Activated CD4-positive, alpha-beta T cell treated with anti-CD3 and anti-CD28 coated beads for 24 hours (primary cell): ENCODE data around the gene KCNJ3.

Source experiments
- DNase-seq, 2 donors: peaks; one replicate each; pipeline ENCODE4 v3.0.0-alpha.2; 2020; ENCODE audit warnings: low read depth in 2 of 2

The KCNJ3 gene

DNA sequence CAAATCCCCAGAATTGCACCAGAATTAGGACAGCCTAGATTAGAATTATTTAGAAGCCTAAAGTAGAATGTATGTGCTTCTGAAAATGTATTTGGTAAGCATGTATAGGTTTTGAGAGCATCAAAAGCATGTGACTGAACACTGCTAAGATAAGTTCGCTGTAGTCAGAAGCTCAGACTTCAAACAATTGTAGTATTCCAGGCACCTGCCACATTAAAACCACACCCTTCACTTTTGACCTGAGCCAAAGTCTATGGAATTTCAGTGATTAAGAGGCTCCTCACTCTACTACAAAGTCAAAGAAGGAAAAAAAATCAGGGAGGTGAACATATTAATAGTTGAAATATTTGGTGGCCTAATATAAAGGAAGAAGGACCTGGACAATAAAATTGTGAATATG, 8.2 kb downstream of the KCNJ3 start:
- DNase-seq = no peak

DNA sequence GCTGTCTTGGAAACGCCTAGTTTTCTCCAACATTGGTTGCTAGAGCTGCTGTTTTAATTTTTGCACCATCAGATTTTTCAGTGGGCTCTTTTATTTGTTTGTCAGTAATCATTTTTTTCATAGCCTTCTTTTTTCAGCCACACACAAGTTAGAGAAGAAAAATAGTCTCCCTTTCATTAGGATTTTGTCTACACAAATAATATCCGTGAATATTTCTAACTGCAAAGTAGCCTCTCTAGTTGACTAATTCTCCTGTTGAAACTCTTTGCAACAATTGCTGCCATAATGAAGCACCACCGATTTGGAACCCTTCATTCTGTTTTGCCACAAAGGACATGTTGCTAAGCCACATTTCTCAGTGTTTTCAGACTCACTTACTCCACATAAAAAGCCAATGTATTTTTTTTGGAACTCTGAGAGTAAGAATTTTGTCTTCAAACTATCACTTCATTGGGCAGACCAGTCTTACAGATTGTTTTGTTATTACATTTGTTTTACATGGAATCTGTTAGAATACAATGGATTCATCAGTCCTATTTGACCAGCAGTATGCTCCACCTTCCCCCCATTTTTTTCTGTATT, 9.6 kb downstream of the KCNJ3 start:
- no peak for DNase-seq

- DNase-seq = no peak
These were observed 10.7 kb downstream of the KCNJ3 start for GRCh38 chr2:154709215-154709614.

DNA sequence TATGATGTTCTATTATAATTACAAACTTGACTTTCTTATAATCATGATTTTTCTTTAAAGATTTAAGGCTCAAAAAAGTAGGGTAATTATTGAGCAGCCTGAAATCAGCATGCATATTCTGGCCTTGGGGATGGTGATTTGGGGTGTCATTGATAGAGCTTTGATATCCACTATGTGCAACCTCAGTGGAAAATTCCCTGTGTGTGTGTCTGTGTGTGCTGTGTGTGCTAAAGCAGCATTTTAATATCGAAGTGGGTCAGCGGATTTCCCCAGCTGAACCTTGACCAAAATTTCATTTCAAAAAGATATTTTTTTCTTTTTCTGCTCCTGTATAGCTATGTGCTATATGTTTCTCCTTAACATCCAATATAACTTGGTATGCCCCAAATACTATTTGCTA, 11.6 kb downstream of the KCNJ3 start:
- DNase-seq = no peak

DNA sequence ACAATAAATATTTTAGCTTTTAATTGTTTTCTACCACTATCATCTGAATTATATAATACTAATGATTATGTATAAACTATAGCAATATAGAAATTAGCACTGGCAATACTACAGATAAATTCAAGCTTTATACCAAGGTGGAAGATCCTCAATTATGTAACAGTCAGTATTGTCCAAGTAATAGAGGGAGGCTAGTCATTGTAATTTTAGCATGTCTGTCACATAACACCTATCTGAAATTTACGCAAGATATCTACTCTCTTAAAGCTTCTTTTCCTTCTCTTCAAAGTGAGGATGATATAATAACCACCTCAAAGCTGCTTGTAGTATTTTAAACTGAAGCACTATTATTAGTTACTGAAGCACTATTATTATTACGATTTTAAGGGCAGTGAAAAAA, 12.2 kb downstream of the KCNJ3 start:
- DNase-seq = no peak

GRCh38 chr2:154713675-154714074, 15.2 kb downstream of the KCNJ3 start:
- DNase-seq = no peak

- no peak for DNase-seq
These were observed 22.2 kb downstream of the KCNJ3 start for GRCh38 chr2:154720651-154721050.

DNA sequence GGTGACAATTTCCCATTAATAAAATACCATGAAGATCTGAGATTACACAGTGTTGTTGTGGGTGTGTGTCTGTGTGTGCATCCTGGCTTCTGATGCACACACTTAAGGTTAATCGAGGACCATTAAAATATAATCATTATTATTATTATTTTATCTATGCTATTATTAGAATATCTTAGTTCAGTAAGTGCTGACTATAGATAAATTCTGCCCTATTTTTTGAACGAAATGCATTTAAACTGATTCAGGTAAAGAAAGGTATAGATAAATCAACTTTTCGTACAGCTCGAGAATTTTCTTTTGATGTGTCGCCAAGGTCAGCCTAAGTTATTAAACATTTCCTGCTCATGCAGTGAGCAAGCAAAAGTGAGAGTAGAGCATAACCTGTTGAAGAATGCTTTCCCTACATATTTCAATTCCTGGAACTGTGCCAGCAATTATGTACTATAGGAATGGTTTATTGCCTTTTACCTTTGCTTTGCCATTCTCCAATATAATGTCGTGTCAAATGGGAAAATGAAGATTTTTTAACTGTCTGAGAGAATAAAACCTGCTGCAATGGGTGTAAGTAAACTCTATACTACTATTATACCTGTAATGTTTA, 25.8 kb downstream of the KCNJ3 start:
- DNase-seq = no peak

DNA sequence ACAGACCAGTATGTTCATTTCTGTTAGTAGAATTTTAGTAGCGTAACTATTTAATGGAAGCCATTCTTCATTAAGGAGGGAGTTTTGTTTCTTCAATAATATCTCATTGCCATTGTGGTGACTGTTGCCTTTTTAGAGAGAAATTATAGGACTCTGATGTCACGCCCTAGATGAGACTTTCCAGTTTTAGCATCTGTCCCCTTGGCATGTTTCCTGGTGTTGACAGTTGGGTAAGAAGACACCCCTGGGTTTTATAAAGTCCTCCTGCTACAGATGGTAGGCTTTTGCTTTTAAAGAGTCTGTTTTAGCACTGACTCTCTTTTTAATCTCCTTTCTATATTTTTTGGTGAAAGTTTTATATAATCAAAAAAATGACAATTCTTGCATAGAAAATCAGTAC, 41.9 kb downstream of the KCNJ3 start:
- DNase-seq = no peak

- DNase-seq = no peak
These were observed 60.4 kb downstream of the KCNJ3 start for GRCh38 chr2:154758871-154759270.

DNA sequence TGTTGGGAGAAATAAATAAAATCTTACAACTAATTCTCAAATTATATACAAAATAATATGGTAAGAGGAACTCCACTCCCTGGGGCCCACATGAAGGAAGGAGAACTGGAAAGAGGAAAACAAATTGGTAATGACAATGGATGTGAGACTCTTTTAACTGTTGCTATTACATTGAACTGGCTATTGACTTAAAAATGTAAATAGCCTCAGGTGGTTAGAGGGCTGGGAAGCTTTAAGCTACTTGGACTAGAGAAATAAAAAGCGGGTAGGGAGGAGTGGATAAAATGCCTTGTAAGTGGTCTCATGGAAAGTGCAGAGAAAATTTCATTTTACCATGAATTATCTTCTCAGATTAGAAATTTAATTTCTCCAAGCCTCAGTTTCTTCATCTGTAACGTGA, 64.1 kb downstream of the KCNJ3 start:
- no peak for DNase-seq

DNA sequence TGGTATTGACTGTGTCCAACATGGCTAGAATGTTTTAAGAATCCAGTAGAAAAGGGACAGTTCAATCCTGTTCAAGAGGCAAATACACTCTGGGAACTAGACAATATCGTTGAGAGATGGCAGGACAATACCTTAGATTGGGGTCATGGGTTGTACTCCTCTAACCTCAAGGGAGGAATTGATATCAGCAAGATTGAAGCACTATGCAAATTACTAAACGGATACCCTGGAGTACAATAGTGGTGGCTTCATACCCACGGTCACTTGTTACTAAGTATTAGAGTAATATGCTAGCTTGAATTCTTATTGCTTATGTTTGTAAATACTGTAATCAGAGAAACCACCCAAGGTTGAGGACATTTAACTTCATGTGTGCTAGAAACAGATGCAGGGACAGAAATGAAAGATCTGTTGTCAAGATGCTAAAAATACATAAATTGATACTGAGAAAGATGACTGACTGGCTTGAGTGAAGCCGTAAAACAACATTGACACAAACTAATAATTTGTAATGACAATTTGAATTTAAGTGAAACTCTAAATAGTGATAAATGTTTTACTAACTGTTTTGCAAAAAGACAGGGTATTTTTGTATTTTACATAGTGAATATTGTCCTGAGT, 73.3 kb downstream of the KCNJ3 start:
- DNase-seq = no peak

- DNase-seq = no peak
These were observed 78.3 kb downstream of the KCNJ3 start for GRCh38 chr2:154776825-154777224.

- no peak for DNase-seq
These were observed 95.9 kb downstream of the KCNJ3 start for GRCh38 chr2:154794406-154794805.

- no peak for DNase-seq
These were observed 97.2 kb downstream of the KCNJ3 start for GRCh38 chr2:154795651-154796050.

GRCh38 chr2:154804451-154804850, 106.0 kb downstream of the KCNJ3 start:
- no peak for DNase-seq

- no peak for DNase-seq
These were observed 115.1 kb downstream of the KCNJ3 start for GRCh38 chr2:154813636-154814035.

GRCh38 chr2:154814856-154815255, 116.4 kb downstream of the KCNJ3 start:
- DNase-seq = no peak

DNA sequence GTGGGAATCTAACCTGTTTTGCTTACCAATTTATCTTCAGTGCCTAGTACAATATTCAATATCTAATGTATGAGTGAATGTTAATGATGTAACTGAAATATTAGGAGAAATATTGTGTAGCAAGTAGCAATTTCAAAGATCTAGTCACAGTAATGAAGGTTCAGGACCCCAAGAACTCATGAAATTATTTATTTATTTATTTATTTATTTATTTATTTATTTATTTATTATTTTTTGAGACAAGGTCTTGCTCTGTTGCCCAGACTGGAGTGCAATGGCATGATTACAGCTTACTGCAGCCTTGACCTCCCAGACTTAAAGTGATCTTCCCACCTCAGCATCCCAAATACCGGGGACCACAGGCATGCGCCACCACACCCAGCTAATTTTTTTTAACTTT, 126.9 kb downstream of the KCNJ3 start:
- DNase-seq = no peak

DNA sequence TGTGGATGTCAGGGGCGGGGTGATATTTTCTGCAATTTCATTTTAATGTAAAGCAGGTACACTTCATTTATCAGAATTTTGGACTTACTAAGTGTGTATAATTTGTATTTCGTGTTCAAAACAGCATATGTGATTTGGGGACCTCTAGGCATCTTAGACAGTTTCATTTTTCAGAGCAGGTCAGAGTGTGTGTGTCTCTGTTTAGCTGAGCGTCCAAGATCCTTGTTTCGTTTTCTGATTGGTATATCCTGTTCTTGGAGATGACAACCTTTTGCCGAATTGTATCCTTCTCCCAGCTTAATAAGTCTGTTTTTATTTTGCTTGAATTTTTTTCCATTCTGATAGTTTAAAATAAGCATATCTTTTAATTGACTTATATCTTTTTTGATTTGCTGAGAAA, 128.3 kb downstream of the KCNJ3 start:
- DNase-seq = no peak

GRCh38 chr2:154827286-154827685, 128.8 kb downstream of the KCNJ3 start:
- DNase-seq = no peak

GRCh38 chr2:154832711-154833110, 134.2 kb downstream of the KCNJ3 start:
- DNase-seq = no peak

DNA sequence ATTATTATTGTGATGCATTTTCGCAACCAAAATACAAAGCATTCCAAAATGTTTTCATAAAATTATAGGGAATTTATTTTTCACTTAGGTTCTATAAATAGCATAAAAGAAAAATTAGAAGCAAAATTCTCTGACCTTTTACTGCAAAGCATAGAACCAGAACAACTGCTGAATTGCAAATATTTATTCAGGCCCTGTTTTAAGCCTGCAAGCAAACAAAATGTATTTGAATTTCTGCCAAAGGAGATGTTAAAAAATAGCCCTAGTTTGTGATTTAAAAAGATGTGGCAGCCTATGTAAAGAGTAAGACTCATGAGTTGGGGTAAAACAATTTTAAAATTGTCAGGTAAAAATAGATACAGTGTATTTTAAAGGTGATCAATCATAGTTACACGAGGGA, 138.1 kb downstream of the KCNJ3 start:
- DNase-seq = no peak

GRCh38 chr2:154837035-154837434, 138.5 kb downstream of the KCNJ3 start:
- no peak for DNase-seq
